ENCODE data around the gene C1QL4.

- TF ChIP-seq CTCF (IDR thresholded peaks at IDR 0.05) = no peak
- no peak for TF ChIP-seq POLR2A (IDR thresholded peaks at IDR 0.05)
Measured at GRCh38 chr12:49345825-49346658, 9.1 kb upstream of the C1QL4 start.
